K562 (cell line): ENCODE measurements around the gene UBR1. TPM values are rescaled to one million over a fixed set of nuclear protein-coding genes. Genes with fewer than 3 reads are reported as not detected.

Source experiments
- ATAC-seq: fragments of 200-7000 bp; cut with Tn5 transposase; 3 replicates; pipeline ENCODE4 v1.9.1; 2020; ENCODE audit warnings: moderate library complexity
- BruUV-seq: library from RNA; stranded (reverse); fragments of 400-500 nt; replicated peaks from 2 replicates; lab custom pipeline; 2021; lab: Mats Ljungman, UMichigan
- CTCF ChIA-PET: fragments of 300-600 bp; formaldehyde crosslinking; extraction: SDS; loops from one replicate; lab custom pipeline; 2021; ENCODE audit warnings: low intra/inter-chr PET ratio; lab: Yijun Ruan, JAX
- POLR2A ChIA-PET: fragments of 300-600, 350-650 bp; sonication (Branson Sonifier 250); formaldehyde crosslinking; extraction: SDS; loops from one replicate; lab custom pipeline; 2021; ENCODE audit warnings: antibody characterized with exemption, inconsistent platforms; lab: Yijun Ruan, JAX
- DNase-seq, 4 experiments: peaks; one replicate each; pipeline versions ENCODE4 v3.0.0 to v3.0.0-alpha.2; 2011 to 2018; ENCODE audit warnings: low spot score in 3 of 4, mixed read lengths in 3 of 4; ENCODE audit errors: extremely low read depth in 1 of 4
- FAIRE-seq: peaks from 2 replicates; lab custom pipeline; 2011; peaks lifted over from hg19 to GRCh38; lab: Jason Lieb, UNC
- H2AFZ ChIP-seq: 2 replicates; pipeline ENCODE4 v1.6.0; 2011; ENCODE audit warnings: low read depth, low read length, control low read depth, inconsistent platforms
- H3K27ac ChIP-seq: fragments of 200-600 bp; 3 replicates; pipeline ENCODE4 v1.8.0; 2011; ENCODE audit warnings: low read depth, mild to moderate bottlenecking, control low read depth, inconsistent platforms, low read length, moderate library complexity, mixed read lengths; ENCODE audit errors: extremely low read depth
- H3K27me3 ChIP-seq, 2 experiments: fragments of 300-600 bp in 1 of 2; 2 replicates in 1 of 2; 3 replicates in 1 of 2; pipeline versions ENCODE4 v1.6.0 to v1.8.0; 2011; ENCODE audit warnings: inconsistent platforms in 2 of 2, low read length in 2 of 2, mild to moderate bottlenecking in 1 of 2, mixed read lengths in 1 of 2, moderate library complexity in 1 of 2; ENCODE audit not compliant: control insufficient read depth in 2 of 2, insufficient read depth in 2 of 2
- H3K36me3 ChIP-seq: fragments of 300-600 bp; 3 replicates; pipeline ENCODE4 v1.8.0; 2011; ENCODE audit warnings: mild to moderate bottlenecking, low read length, inconsistent platforms; ENCODE audit not compliant: control insufficient read depth, insufficient read depth
- H3K4me1 ChIP-seq, 2 experiments: fragments of 200-600 bp in 1 of 2; replicated peaks in 1 of 2; 2 replicates in 1 of 2; 3 replicates in 1 of 2; pipeline versions ENCODE4 v1.5.1 to v1.8.0; 2011; ENCODE audit warnings: inconsistent platforms in 2 of 2, low read length in 2 of 2, mild to moderate bottlenecking in 1 of 2, mixed read lengths in 1 of 2, moderate library complexity in 1 of 2; ENCODE audit not compliant: control insufficient read depth in 2 of 2, insufficient read depth in 2 of 2
- H3K4me2 ChIP-seq: 2 replicates; pipeline ENCODE4 v1.6.1; 2011; ENCODE audit warnings: low read length, control low read depth, inconsistent platforms, mixed read lengths; ENCODE audit not compliant: insufficient read depth
- H3K4me3 ChIP-seq: fragments of 200-600 bp; sonication (generic), shearing (Covaris generic); 2 replicates; pipeline ENCODE4 v1.5.1; 2016; ENCODE audit warnings: control low read depth, inconsistent platforms
- H3K79me2 ChIP-seq: fragments of 200-600 bp; 3 replicates; pipeline ENCODE4 v1.8.0; 2011; ENCODE audit warnings: low read length, inconsistent platforms; ENCODE audit not compliant: control insufficient read depth, insufficient read depth
- H3K9ac ChIP-seq, 2 experiments: 2 replicates each; pipeline versions ENCODE4 v1.6.0 to v1.6.1; 2011; ENCODE audit warnings: low read depth in 2 of 2, low read length in 2 of 2, control low read depth in 1 of 2, inconsistent platforms in 1 of 2, mild to moderate bottlenecking in 1 of 2, mixed read lengths in 1 of 2; ENCODE audit not compliant: insufficient read depth in 1 of 2
- H3K9me1 ChIP-seq: one replicate; pipeline ENCODE4 v1.6.0; 2011; ENCODE audit warnings: inconsistent platforms, mild to moderate bottlenecking, low read length, moderate library complexity; ENCODE audit not compliant: control insufficient read depth, insufficient read depth
- H3K9me3 ChIP-seq: replicated peaks from 2 replicates; pipeline ENCODE4 v1.5.1; 2011; ENCODE audit warnings: low read depth, low read length, inconsistent platforms; ENCODE audit not compliant: control insufficient read depth, insufficient read depth
- H4K20me1 ChIP-seq: replicated peaks from 2 replicates; pipeline ENCODE4 v1.6.1; 2011; ENCODE audit warnings: low read length, inconsistent platforms, mixed read lengths; ENCODE audit not compliant: control insufficient read depth, insufficient read depth
- POLR3G ChIP-seq: IDR thresholded peaks from 2 replicates; pipeline ENCODE4 v1.6.1; 2011; ENCODE audit not compliant: insufficient read length, insufficient replicate concordance; ENCODE audit errors: extremely low read depth
- RBM39 ChIP-seq: fragments of 200-400 bp; formaldehyde crosslinking; optimal IDR thresholded peaks from 2 replicates; pipeline ENCODE3; 2018; ENCODE audit warnings: low read depth, low read length
- SMARCB1 ChIP-seq: IDR thresholded peaks from 2 replicates; pipeline ENCODE4 v1.6.1; 2011; ENCODE audit warnings: improper control_type of control experiment, low read depth; ENCODE audit not compliant: insufficient read length
- ZNF311 ChIP-seq: fragments of 250-450 bp; sonication (Bioruptor Pico); IDR thresholded peaks from 2 replicates; pipeline ENCODE4 v1.4.0; 2020; ENCODE audit warnings: mild to moderate bottlenecking, moderate library complexity
- ZNF609 ChIP-seq: sonication (generic); formaldehyde crosslinking; IDR thresholded peaks from 2 replicates; pipeline ENCODE4 v1.8.1; 2023; ENCODE audit warnings: missing genetic modification reagents, mild to moderate bottlenecking, borderline replicate concordance
- WGBS: fragments of 100-300 bp; shearing (Covaris generic); methylation state at CpG from one replicate; pipeline ENCODE4 v1.1.6; 2016; ENCODE audit warnings: low coverage, mixed read lengths; ENCODE audit not compliant: insufficient coverage; ENCODE audit errors: missing lambda C conversion rate; 5-methylcytosine and 5-hydroxymethylcytosine counted together
- in situ Hi-C: fragments of 300-500 bp; cut with MboI; formaldehyde crosslinking; loops from 4 replicates; pipeline ENCODE4 v1.15.0; 2018; ENCODE audit warnings: inconsistent platforms, mixed read lengths
- intact Hi-C: fragments of 100-400 bp; cut with micrococcal nuclease; formaldehyde crosslinking; loops from 2 replicates; pipeline ENCODE4 v1.14.2; 2022
- polyA plus RNA-seq, 8 experiments: library from polyadenylated mRNA; depleted of rRNA in 4 of 8; stranded (reverse) in 5 of 8; unstranded in 3 of 8; fragments of >200 nt; fragmentation: Nextera tagmentation in 2 of 8; fragmentation: Illumina TruSeq in 1 of 8; extraction: Ambion mirVana in 2 of 8; extraction: Trizol in 1 of 8; gene quantifications; 2 replicates each; pipeline versions ENCODE4 v1.2.1 to v1.2.3, GENCODE V29; 2011 to 2014; ENCODE audit warnings: inconsistent platforms in 1 of 8, missing spikeins in 1 of 8
- total RNA-seq, 7 experiments: library from RNA; depleted of rRNA in 6 of 7; stranded (reverse); fragments of >200 nt in 6 of 7; fragmentation: Illumina TruSeq in 2 of 7; extraction: Trizol in 2 of 7; gene quantifications; 2 replicates each; pipeline versions ENCODE4 v1.2.1 to v1.2.3, GENCODE V29; 2011 to 2021; ENCODE audit warnings: low replicate concordance in 1 of 7

Gene UBR1
- total and polyA plus RNA-seq, 9 of the 15 experiments (the other 6 are each of a cell fraction or from before 2014, with no cell fraction given), result 5.8 to 30.7 (median 15.3) TPM

GRCh38 chr15:43127752-43128151 lies 21.9 kb upstream of the UBR1 start:
- H3K9ac ChIP-seq, result no peak overlapping the region
- 0 out of 2 replicates have a peak, but pooled peaks cover 3% of the 10 kb centered on the region for H3K9me3 ChIP-seq
- H3K4me3 ChIP-seq, result no peak overlapping the region
- in situ Hi-C loops (no loop called here), intact Hi-C loops (no loop called here)
- BruUV-seq, result no TSS peak
- TF ChIP-seq RBM39, result no peak
- no peak for TF ChIP-seq ZNF311 (CRISPR knock-in tag)
- TF ChIP-seq ZNF609 (CRISPR knock-in tag), result no peak
- no peak for TF ChIP-seq SMARCB1
- TF ChIP-seq POLR3G, result no peak
- WGBS, result 100% methylated on average over 2 of the region's 2 CpGs
- no peak for ATAC-seq
- no peaks in the 10 kb centered on the region for H3K79me2 ChIP-seq
- no peak overlapping the region for H3K4me2 ChIP-seq
- ChIA-PET CTCF (no interaction called here), POLR2A (no interaction called here)
- no peaks in the 10 kb centered on the region for H3K9me1 ChIP-seq
- H4K20me1 ChIP-seq, result no peaks in the 10 kb centered on the region
- H3K27ac ChIP-seq, result no peak overlapping the region
- no peak for FAIRE-seq
- no peak overlapping the region for H2AFZ ChIP-seq
- no peaks in the 10 kb centered on the region for H3K36me3 ChIP-seq
- DNase-seq, result no peak
- peaks cover 5 to 8% of the 10 kb centered on the region in 2 experiments; a peak in 4 of 5 replicates for H3K4me1 ChIP-seq
- no peaks in the 10 kb centered on the region for H3K27me3 ChIP-seq
